NCI-H2107 (cell line): ENCODE measurements around the gene NBPF3.

Experiments used
- DNase-seq: peaks from one replicate; lab custom pipeline; 2025; lab: John Stamatoyannopoulos, UW

The NBPF3 gene

DNA sequence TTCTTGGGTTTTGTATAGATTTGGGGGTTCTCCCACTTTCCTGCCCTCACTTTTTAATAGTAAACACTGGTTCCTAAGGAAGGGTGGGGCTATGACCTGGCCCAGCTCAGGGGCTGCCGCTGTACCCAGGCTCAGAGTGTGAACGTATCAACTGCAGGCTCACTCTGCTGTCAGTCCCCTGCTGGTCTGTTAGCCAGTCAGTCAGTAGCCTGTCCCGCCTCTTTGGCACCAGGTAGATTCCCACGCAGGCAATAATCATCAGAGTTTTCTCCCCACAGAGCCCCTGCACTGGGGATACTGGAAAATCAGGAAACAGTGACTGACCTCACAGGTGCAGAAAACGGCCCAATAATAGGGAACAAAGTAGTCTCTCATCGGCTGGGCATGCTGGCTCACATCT is 54.3 kb downstream of the NBPF3 start:
- no peak for DNase-seq

GRCh38 chr1:21495225-21495820 is 55.4 kb downstream of the NBPF3 start:
- no peak for DNase-seq

- no peak for DNase-seq
Observed at GRCh38 chr1:21496063-21496462, 56.1 kb downstream of the NBPF3 start.

DNA sequence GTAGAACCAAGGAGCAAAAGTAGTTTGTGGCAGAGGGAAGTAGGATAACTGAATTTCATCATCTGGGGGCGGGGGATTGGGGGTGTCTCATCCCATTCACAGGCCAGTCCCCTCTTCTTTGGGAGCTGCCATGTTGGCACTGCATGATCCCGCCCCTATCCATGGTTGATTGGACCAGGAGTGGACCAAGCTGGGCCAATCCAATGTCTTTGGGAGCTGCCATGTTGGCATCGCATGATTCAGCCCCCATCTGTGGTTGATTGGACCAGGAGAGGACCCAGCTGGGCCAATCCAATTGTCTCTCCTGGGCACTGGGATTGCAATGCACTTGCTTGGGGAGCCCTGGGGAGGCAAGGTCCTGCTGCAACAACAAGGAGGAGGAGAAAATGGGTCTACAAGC is 56.9 kb downstream of the NBPF3 start:
- DNase-seq, result no peak

- DNase-seq, result no peak
Observed at GRCh38 chr1:21497466-21498061, 57.6 kb downstream of the NBPF3 start.

GRCh38 chr1:21499283-21499950 is 59.5 kb downstream of the NBPF3 start:
- no peak for DNase-seq

GRCh38 chr1:21503706-21504377 is 63.9 kb downstream of the NBPF3 start:
- no peak for DNase-seq

- no peak for DNase-seq
Observed at GRCh38 chr1:21506804-21507203, 66.9 kb downstream of the NBPF3 start.

- no peak for DNase-seq
Observed at GRCh38 chr1:21507511-21508270, 67.8 kb downstream of the NBPF3 start.

GRCh38 chr1:21508580-21509350 is 68.8 kb downstream of the NBPF3 start:
- no peak for DNase-seq

- DNase-seq, result no peak
Observed at GRCh38 chr1:21509351-21510112, 69.6 kb downstream of the NBPF3 start, which contains the start of gene ALPL. ALPL (plus strand) TSS chr1:21509423; CDS start chr1:21554082, 44,659 bp downstream.

- no peak for DNase-seq
Observed at GRCh38 chr1:21510113-21510493, 70.2 kb downstream of the NBPF3 start.

DNA sequence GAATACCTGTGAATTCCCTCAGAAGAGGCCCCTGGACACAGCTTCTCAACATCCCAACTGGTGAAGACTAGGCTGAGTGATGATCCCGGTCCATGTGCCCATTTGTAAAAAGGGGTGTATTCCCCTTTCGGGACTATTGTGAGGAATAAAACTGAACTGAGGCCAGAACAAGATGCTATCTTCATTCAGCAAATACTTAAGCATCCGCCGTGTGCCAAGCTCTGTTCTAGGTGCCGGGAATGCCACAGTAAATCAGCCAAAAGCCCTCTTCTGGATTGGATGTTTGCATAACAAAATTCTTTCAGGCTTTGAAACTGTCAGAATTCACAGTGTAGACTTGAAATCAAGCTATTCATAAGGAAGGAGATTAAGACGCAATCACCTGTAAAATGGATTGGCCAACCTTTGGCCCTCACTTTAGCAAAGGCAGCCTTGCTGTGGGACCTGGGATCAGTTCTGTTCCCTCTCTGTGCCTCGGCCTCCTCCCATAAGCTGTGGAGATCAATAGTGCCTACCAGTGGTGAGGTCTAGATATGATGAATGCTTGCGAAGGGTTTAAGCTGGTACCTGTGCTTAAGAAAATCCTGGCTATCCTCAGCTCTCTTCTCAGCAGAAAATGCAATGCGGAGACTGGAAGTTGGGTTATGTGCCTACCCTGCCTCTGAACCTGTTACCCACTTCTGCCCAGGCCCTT is 71.1 kb downstream of the NBPF3 start:
- no peak for DNase-seq

- DNase-seq, result no peak
Observed at GRCh38 chr1:21511579-21512522, 71.9 kb downstream of the NBPF3 start.

DNA sequence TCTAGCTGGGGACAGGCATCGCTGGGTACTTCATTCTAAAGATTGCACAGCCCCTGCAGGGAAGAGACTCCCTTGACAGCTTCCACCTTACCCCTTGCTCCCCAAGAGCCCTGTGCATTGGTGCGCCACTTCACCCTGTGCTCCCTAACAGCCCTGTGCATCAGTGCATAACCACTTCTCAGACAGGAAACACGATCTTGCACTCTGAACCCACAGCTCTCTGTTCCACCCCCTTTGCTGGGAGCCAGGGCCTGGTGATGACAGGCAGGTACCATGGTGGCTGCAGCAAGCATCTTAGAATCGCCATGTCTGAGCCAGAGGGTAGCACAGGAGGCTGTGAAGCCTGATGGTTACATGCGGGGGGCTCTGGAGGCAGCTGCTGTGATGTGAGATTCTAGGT is 74.3 kb downstream of the NBPF3 start:
- no peak for DNase-seq

DNA sequence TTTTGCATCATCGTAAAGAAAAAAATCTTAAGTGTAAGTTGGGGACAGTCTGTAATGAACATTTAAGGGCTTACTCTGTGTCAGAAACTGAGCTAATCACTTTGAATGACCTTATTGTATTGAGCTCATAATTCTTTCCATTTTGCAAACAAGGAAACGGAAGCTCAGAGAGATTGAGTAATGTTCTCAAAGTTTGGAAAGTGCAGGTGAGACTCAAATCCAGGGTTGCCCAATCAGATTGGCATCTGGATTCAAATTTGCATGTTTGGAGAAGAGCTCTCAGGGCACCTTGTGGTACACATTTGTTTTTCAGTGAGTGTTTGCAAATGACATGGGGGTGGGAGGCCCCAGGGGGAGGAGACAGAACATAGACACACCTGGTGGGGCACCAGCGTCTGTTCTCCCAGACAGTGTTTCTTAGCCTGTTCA is 77.2 kb downstream of the NBPF3 start:
- DNase-seq, result no peak

DNA sequence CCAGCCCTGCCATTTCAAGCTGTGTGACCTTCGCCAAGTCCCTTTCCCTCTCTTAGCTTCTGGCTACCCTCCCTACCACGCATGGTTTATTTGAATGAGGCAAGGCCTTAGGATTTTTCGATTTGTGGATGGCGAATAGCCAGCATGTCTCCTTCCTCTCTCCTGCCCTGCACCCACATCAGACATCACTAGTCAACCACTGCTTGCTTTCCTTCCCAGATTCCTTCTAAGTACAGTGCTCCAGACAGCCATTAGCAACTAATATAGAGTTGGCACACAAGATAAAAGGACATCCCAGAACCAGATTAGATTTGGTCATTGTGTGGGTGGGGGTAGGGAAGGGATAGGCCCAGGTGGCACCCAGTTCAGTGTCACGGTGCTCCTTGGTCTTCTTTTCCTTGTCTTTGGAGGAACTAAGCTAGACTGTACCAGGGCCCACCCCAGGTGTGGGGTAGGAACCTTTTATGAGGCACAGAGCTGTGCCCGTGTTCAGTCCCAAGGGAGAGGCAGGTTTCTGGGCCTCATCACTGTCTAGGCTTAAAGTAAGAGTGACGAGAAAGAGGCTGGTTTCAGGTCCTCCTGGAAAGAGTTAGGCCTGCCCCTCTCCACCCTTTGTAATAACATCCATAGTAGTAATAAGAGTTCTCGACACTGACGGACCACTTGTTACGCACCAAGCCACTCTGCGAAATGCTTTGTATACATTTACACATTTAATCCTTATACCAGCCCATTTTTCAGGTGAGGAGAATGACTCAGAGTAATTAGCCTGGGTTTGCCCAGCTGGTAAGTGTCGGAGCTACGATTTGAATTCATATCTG is 77.9 kb downstream of the NBPF3 start:
- DNase-seq, result no peak
